ENCODE results near the gene ADAD2. TPM values are rescaled to one million over a fixed set of nuclear protein-coding genes. Genes with fewer than 3 reads are reported as not detected.

ADAD2 gene
- total RNA-seq, 1 donor, result not detected

- TF ChIP-seq, protein P1, sequence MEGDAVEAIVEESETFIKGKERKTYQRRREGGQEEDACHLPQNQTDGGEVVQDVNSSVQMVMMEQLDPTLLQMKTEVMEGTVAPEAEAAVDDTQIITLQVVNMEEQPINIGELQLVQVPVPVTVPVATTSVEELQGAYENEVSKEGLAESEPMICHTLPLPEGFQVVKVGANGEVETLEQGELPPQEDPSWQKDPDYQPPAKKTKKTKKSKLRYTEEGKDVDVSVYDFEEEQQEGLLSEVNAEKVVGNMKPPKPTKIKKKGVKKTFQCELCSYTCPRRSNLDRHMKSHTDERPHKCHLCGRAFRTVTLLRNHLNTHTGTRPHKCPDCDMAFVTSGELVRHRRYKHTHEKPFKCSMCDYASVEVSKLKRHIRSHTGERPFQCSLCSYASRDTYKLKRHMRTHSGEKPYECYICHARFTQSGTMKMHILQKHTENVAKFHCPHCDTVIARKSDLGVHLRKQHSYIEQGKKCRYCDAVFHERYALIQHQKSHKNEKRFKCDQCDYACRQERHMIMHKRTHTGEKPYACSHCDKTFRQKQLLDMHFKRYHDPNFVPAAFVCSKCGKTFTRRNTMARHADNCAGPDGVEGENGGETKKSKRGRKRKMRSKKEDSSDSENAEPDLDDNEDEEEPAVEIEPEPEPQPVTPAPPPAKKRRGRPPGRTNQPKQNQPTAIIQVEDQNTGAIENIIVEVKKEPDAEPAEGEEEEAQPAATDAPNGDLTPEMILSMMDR (IDR thresholded peaks at IDR 0.05; ENCODE audit: insufficient read depth, low read depth, low read length), result no peak
- no peak for DNase-seq (ENCODE audit: low read depth)
- no peak overlapping the region for H3K4me3 ChIP-seq (ENCODE audit: low read depth, low read length)
Observed at GRCh38 chr16:84239141-84239769, 48.3 kb downstream of the ADAD2 start.

DNA sequence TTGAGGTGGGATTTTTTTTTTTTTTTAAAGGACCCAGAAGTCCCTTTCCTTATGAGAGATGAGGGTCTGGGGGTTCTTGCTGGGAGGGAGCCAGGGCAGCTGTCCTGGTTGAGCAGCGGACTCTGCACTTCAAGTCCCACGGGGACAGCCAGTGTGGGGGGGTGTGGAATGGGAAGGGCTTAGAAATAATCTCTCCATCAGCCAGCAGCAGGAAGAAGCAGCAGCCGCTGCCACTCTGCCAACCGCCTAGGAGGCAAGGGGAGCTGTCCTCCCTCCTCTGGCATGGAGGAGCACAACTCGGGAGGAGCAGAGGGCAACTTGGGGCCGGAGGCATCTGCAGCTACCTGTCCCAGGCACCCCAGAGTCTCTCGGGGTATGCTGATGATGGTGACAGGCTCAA lies 49.0 kb downstream of the ADAD2 start, which contains the start of gene KCNG4:
TSS of gene KCNG4 (minus strand) at position 104 of the 400 bp plus-strand sequence. CDS start 2,527 bp downstream, outside the sequence.
- DNase-seq (ENCODE audit: low read depth), result no peak
- H3K4me3 ChIP-seq (ENCODE audit: low read depth, low read length), result no peak within 1 kb of the TSS
- TF ChIP-seq, protein P1 (IDR thresholded peaks at IDR 0.05; ENCODE audit: insufficient read depth, low read depth, low read length), result no peak

GRCh38 chr16:84240455-84240854 lies 49.5 kb downstream of the ADAD2 start:
- no peak for DNase-seq (ENCODE audit: low read depth)

DNA sequence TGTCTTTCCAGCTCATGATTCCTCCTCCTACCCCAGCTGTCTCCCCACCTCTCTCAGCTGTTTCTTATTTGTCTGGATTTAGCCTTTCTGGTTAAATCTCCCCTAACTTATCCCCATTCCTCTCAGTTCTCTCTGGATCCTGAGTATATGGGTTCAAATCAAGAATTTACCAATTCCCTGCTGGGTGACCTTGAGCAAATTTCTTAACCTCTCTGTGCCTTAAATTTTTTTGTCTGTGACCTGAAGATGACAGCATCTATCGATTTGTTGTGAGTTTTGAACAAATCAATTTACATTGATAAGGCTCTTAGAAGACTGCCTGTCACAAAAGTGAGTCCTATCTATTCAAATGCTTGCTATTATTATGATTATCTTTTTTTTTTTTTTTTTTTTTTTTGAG lies 50.8 kb downstream of the ADAD2 start:
- TF ChIP-seq, protein P1 (IDR thresholded peaks at IDR 0.05; ENCODE audit: insufficient read depth, low read depth, low read length), result no peak
- H3K4me3 ChIP-seq (ENCODE audit: low read depth, low read length), result no peak overlapping the region
- DNase-seq (ENCODE audit: low read depth), result no peak

More at GRCh38 chr16:84240455-84240854, 49.5 kb downstream of the ADAD2 start:
- H3K4me3 ChIP-seq (ENCODE audit: low read depth, low read length), result no peak overlapping the region
- TF ChIP-seq, protein P1 (IDR thresholded peaks at IDR 0.05; ENCODE audit: insufficient read depth, low read depth, low read length), result no peak

- TF ChIP-seq, protein P1 (IDR thresholded peaks at IDR 0.05; ENCODE audit: insufficient read depth, low read depth, low read length), result no peak
- no peak for DNase-seq (ENCODE audit: low read depth)
- H3K4me3 ChIP-seq (ENCODE audit: low read depth, low read length), result no peak overlapping the region
Observed at GRCh38 chr16:84242839-84243238, 51.9 kb downstream of the ADAD2 start.

DNA sequence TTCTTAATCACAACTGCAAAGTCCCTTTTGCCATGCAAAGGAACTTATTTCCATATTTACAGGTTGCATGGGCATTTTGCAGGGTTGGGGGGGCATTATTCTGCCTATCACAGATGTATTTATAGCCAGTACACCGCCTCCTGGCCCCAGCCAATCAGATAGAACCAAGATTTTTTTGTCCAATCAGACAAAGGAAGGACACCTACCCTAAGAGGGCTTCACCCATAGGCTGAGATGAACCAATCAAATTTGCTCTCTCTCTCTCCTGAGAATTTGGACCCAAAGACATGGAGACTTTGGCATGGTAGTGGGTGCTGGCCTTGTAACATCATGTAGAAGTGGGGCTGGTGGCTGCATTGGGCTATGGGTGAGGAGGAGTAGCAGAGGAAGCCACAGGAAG lies 52.8 kb downstream of the ADAD2 start:
- TF ChIP-seq, protein P1 (IDR thresholded peaks at IDR 0.05; ENCODE audit: insufficient read depth, low read depth, low read length), result no peak
- no peak overlapping the region for H3K4me3 ChIP-seq (ENCODE audit: low read depth, low read length)
- no peak for DNase-seq (ENCODE audit: low read depth)

GRCh38 chr16:84244728-84245127 lies 53.8 kb downstream of the ADAD2 start:
- TF ChIP-seq, protein P1 (IDR thresholded peaks at IDR 0.05; ENCODE audit: insufficient read depth, low read depth, low read length), result no peak
- no peak overlapping the region for H3K4me3 ChIP-seq (ENCODE audit: low read depth, low read length)
- DNase-seq (ENCODE audit: low read depth), result no peak
